ENCODE measurements around the gene PP2D1.

DNA sequence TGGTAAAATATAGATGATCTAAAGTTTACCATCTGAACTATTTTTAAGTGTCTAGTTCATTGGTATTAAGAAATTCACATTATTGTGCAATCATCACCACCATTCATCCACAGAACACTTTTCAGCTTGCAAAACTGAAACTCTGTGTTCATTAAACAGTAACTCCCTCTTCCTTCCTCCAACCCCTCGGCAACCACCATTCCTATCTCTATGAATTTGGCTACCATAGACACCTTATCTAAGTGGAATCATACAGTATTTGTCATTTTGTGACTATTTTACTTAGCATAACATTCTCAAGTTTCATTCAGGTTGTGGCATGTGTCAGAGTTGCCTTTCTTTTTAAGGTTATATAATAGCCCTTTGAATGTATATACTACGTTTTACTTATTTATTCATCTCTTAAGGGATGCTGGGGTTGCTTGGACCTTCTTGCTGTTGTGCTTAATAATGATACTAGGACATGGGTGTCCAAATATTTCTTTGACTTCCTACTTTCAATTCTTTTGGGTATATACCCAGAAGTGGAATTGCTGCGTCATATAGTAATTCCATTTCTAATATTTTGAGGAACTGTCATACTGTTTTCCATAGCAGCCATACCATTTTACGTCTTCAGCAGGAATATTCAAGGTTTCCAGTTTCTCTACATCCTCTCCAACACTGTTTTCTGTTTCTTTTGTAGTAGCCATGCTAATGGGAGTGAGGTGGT, 49.1 kb upstream of the PP2D1 start:
- no peak for TF ChIP-seq POLR2AphosphoS5 (IDR thresholded peaks at IDR 0.05; ENCODE audit: insufficient read depth, low read depth, low read length)
- TF ChIP-seq POLR2A (IDR thresholded peaks at IDR 0.05; ENCODE audit: low read depth, low read length), result no peak
- TF ChIP-seq, protein P1, sequence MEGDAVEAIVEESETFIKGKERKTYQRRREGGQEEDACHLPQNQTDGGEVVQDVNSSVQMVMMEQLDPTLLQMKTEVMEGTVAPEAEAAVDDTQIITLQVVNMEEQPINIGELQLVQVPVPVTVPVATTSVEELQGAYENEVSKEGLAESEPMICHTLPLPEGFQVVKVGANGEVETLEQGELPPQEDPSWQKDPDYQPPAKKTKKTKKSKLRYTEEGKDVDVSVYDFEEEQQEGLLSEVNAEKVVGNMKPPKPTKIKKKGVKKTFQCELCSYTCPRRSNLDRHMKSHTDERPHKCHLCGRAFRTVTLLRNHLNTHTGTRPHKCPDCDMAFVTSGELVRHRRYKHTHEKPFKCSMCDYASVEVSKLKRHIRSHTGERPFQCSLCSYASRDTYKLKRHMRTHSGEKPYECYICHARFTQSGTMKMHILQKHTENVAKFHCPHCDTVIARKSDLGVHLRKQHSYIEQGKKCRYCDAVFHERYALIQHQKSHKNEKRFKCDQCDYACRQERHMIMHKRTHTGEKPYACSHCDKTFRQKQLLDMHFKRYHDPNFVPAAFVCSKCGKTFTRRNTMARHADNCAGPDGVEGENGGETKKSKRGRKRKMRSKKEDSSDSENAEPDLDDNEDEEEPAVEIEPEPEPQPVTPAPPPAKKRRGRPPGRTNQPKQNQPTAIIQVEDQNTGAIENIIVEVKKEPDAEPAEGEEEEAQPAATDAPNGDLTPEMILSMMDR (IDR thresholded peaks at IDR 0.05; ENCODE audit: extremely low read depth in 1 of 2, insufficient read depth in 1 of 2, low read depth in 1 of 2, low read length in 2 of 2), result no peak
- TF ChIP-seq, protein P2, sequence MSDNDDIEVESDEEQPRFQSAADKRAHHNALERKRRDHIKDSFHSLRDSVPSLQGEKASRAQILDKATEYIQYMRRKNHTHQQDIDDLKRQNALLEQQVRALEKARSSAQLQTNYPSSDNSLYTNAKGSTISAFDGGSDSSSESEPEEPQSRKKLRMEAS (IDR thresholded peaks at IDR 0.05; ENCODE audit: insufficient read depth, insufficient read length), result no peak
- TF ChIP-seq EZH2 (IDR thresholded peaks at IDR 0.05; ENCODE audit: borderline replicate concordance, low read depth, low read length, severe bottlenecking), result no peak
- TF ChIP-seq MYC (IDR thresholded peaks at IDR 0.05; ENCODE audit: low read depth, low read length), result no peak
- TF ChIP-seq FOS (IDR thresholded peaks at IDR 0.05; ENCODE audit: borderline replicate concordance, insufficient read depth, low read length), result no peak
